HG02571 (cell line): ENCODE data around the gene FGD6.
"Not testable (repeated sequence)": the region's sequence is repeated elsewhere in the genome, so short reads cannot be mapped to it uniquely, and the experiment has no call there.

Experiments
- ATAC-seq: cut with Tn5 transposase; IDR thresholded peaks from one replicate; pipeline ENCODE4 v1.9.1; 2021; ENCODE audit warnings: mild to moderate bottlenecking, moderate library complexity; ENCODE audit not compliant: unreplicated experiment

Gene FGD6

DNA sequence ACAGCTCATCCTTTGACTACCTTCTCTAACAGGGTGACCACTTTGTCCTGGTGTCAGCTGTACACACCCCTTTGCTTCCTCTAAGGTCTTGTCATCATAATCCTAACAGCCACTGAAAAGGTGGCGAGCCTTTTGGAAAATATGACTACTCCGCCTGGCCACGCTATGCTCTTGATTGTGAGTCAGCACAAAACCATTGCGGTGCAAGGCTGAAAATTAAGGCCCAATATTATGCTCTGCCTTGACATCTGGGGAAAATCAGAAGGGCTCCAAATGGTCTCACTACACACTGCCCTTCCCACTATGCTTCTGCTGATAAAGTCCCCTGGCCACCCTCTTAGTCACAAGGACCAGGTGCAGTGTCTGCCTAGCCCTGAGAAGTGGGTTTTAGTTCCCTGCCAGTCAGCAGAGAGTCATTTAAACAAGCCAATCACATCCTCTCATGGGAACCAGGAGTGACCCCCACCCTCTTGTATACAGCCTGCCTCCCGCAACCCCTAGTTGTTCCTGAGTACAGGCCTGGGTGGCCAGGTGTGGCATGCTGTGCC, 34.3 kb downstream of the FGD6 start:
- ATAC-seq, result no peak

DNA sequence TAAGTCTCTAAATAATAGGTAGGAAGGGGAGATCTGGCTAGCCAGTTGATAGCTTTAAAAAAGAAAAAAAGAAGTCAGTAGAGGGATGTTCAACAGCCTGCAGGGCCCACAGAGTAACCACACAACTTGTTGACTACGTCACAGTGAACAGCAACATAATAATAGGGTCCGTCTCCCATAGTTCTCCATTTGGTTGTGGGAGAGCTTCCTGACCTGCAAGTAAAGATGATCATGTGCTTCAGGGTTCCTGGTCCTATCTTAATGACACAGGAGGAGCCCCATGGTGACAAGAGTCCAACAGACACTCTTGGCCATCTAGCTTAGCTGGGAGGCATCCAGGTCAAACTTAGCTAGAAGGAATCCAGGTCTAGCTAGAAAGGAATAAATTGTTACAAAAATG, 36.2 kb downstream of the FGD6 start:
- no peak for ATAC-seq

DNA sequence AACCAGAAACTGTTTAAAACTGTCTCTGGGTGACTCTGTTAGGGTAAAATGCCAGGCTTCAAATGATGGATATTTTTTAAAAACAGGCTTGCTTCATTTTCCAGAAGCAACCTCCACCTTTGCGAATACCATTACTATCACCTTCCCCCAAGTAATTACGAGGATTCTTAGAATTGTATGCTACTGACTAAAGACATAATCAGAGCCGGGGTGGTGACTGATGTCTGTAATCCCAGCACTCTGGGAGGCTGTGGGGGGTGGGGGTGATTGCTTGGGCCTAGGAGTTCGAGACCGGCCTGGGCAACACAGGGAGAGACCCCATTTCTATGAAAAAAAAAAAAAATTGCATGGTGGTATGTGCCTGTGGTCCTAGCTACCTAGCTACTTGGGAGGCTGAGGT, 38.3 kb downstream of the FGD6 start:
- no peak for ATAC-seq

DNA sequence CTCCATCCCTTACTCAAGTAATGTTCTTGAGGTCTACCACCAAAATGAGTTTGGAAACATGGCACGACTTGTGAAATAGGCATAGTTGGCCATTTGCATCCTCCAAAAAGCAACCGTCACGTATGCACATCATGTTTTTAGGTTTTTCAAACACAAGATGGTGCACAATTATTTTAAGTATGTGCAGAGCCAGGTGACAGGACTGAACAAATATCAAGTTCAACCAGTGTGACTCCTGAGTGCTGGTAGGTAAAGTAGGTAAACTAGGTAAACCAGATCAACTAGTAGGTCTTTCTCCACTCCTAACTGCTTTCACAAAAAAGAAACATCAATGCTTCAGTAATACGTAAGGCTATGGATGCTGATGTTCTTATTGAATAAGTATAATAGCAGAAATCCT, 39.1 kb downstream of the FGD6 start:
- ATAC-seq, result no peak

DNA sequence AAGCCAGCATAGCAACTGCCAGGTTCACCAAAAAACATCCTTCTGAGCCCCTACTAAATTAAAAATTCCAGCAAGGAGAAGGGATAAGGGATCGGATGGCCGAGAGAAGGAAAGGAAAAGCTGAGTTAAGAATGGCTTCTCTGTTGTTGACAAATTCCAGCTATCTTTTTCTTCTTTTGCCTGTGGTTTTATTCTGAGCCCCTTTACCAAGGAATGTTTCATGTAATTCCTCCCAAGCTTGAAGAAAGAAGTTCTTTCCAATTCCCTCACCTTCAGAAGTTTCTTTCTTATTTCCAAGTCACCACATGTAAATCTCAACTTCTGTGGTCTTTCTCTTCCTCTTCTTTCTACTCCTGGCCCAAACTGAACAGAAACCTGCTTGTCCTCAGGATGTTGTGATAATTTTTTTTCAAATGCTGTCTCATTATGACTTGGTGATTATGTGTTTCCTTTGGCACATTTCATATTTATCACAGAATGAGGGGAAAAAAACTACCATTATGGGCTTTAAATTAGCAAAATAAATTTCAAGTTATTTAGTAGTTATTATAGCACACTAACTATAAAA, 40.0 kb downstream of the FGD6 start:
- no peak for ATAC-seq

DNA sequence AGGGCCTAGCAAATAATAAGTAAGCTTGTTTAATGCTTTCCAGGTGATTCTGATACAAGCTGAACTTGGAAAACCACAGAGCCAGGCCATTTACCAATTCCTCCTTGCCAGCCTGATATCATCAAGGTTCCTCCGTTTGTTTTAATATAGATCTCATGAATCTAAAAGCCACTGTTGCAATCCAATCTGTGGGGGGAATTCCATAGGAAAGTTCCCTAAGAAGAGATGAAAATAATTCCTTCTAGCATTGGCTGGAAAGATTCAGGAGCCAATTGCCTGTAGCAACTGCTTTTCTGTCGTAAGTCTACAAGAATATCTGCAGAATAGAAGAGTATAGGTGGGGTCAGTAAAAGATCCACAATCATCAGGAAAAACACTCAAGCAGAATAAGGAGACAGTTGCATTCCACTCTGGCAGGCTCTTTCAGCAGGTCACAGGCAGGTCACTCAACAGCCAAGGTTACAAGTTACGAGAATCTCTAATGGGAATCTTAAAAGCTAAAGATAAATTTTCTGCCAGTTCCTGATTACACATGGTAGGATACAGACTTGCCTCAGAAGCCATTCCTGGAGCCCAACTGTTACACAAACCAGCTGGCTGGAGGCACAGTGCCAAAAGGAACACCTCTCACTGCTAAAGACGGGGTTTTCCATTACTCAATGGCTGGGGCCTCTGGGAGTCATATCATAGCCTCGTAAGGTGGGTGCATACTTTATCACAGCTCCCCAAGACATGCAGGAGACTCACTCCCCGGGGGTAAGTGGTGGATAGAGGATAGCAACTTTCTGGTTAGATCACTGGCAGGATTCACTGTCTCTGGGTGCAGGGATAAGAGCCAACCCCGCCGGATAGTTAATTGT, 43.6 kb downstream of the FGD6 start:
- no peak for ATAC-seq

DNA sequence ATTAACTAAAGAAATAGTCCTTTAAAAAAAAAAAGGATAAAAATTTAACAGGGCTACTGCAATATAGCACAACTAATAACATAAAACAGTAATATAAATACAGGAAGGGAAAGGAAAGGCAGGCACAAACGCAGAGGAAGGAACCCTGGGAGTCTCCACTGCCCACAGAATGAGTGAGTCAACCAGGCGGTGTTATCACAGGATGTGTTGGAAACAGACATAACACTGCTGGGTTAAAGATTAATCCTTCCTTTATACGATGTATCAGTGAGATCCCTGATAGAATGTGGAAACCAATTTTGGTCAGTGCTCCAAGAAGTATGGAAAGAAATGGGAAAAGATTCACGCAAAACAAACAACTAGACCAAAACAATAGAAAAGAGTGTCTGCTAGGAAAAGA, 47.9 kb downstream of the FGD6 start:
- ATAC-seq, result no peak

DNA sequence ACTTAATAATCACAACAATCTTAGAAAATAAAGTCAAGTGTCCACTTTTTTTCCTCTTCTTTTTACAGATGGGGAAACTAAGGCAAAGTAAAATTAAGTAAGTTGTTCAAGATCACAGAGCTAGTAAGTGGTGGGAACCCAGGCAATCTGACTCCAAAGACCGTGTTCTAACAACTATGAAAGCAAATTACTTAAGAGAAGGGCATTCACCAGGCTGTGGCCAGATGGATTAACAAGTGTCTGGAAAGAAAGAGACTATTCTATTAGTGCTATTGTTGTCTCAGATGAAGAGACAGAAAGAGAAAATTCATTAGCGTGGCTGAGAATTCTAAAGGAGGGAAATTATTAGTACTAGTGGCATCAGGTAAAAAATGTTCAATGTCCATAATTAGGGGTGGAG, 48.5 kb downstream of the FGD6 start:
- ATAC-seq, result no peak

DNA sequence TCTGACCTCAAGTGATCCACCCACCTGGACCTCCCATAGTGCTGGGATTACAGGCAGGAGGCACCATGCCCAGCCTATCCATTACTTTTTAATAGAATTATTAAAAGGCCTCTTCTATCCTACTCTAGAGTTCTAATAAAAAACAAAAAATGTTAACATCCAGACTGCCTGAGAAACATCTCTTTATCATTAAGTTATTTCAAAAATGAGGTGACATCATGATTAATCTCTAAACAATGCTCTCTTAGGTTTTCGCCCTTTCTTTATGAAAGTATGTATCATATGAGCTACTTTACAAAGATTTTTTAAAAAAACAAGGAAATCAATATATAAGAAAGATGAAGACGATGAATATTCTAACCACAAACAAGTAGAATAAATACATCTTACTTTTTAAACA, 52.6 kb downstream of the FGD6 start:
- no peak for ATAC-seq

DNA sequence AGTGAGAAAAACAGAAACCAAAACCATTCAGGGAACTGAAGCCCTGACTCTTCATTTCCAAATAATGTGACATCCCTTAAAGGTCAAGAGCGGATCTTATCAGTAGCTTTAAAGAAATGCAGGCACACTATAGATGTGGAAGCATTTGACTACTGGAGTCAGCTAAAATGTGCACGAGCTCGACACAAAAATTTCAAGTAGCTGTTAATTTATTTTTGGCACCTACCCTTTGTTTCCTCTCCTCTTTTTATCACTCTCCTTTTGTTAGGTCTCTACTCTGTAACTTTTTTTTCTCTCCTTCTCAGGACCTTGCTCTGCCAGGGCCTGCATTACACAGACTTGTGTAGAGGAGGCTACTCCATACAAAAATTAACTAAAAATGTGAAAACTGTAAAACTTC, 58.3 kb downstream of the FGD6 start:
- no peak for ATAC-seq

DNA sequence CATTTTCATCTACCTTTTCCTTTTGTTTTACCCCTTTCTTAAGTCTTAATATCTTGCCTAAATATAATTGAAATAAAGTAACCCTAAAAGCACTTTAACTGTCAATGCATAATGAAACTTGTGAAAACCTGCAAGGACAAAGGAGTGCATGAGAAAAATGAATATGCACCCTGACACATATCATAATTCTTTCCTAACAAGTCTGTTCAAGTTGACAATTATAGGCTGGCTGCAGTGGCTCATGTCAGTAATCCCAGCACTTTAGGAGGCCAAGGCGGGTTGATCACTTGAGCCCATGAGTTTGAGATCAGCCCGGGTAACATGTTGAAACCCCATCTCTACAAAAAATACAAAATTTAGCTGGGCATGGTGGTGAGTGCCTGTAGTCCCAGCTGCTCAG, 65.4 kb downstream of the FGD6 start:
- no peak for ATAC-seq

DNA sequence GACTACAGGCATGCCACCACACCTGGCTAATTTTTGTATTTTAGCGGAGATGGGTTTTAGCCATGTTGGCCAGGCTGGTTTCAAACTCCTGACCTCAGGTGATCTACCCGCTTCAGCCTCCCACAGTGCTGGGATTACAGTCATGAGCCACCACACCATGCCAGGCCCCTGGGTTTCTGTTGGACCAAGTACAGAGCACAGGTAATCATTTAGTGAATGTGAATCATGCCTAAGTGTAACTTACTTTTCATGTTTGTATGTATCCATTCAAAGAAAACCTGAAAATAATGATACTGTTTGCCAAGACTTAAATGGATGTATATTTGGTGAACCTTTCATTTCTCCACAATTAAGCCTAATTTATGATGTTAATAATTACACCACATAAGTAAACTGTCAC, 65.9 kb downstream of the FGD6 start:
- ATAC-seq, result no peak

DNA sequence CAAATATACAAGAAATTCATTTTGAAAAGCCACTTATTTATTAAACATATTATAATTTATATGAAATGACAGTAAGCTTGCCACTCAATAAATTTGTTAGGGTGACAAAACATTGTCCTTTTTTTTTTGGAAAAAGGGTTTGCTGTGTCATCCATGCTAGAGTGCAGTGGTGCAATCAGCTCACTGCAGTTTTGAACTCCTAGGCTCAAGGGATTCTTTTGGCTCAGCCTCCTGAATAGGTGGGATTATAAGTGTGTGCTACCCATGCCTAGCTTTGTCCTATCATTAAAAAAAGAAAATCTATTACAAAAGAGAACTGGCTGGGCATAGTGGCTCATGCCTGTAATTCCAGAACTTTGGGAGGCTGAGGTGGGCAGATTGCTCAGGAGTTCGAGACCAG, 66.8 kb downstream of the FGD6 start:
- no peak for ATAC-seq

DNA sequence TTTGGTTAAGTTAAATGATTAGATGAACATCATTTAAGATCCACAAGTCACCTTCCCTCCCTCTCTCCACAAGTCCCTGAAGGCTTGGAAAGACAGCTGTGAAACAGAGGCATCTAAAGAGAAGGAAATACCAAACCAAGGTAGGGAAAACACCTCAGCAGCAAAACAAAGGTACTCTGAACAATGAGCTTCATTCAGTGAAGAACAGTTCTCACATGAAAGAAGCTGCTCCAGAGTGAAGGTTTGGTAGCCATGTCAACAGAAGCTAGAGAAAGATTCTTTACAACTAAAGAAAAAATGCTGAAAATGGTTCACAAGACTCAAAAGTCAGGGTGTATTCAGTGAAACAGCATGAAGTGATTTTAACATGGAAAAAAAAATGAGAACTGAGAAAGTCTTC, 69.4 kb downstream of the FGD6 start:
- ATAC-seq, result no peak

DNA sequence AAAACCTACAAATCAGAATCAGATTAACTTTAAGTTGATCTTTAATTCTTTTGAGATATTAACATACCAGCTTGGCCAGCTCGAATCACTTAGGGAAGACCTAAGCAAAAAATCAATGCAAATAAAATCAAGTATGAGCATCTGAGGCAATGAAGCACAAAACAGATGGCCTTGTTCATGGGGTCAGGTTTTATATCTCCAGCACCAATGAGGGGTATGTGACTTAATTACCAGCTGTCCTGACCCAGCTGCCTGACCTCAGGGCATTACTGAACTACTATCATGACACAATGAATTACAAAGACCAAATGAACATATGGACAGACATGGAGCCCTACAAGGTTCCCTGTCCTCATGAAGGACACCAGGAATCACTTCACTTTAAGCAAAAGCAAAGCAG, 70.5 kb downstream of the FGD6 start:
- no peak for ATAC-seq

DNA sequence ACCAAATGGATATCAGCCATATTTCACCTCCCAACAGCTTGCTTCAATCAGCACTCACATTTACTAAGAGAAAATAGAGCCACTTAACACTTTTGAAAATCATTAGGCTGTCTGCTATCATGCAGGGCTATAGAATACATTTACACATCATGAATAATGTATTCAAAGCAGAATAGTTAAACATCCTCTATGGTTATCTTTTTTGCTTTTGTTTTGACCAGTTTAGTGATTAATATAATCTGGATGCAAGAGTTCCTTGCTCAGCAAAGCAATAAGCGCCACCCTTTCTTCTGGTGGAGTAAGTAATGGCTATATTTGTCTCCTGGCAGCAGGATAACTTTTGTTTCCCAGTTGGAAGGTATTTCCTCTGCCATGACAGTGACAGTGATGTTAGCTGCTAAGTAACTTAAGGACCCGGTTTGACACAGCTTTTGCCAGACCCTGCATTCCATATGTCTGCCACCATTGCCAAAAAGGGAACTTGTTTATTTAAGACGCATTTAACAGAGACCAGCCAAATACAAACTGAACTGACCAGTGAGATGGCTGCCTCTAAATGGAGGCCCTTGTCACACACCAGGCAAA, 73.6 kb downstream of the FGD6 start:
- no peak for ATAC-seq

DNA sequence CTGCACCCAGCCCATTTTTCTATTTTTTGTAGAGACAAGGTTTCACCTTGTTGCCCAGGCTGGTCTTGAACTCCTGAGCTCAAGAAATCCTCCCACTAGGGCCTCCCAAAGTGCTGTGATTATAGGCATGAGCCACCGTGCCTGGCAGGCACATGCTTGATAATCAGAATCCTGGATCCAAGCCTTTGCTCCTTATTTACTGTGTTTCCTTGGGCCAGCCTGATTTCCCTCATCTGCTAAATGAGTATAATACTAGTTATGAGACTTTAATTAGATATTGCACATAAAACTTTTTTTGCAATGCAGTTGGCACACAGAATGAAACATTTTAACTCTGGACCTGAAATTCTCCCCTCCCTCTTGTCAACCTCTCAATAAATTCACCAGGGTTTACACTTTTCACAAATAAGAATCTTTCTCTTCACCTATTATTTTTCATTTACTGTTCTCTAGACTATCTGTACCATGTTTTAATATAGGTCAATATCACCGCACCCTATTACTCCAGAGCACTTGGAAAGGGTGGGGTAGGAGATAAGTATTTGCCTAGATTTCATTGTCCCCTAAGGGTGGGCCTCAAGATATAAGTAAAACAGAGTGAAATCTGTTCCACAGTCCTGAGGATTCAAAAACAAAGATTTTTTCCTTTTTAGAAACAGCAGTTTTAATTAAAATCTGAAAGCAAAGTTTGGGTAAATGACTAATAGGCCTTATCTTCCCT, 74.7 kb downstream of the FGD6 start:
- ATAC-seq, result no peak

DNA sequence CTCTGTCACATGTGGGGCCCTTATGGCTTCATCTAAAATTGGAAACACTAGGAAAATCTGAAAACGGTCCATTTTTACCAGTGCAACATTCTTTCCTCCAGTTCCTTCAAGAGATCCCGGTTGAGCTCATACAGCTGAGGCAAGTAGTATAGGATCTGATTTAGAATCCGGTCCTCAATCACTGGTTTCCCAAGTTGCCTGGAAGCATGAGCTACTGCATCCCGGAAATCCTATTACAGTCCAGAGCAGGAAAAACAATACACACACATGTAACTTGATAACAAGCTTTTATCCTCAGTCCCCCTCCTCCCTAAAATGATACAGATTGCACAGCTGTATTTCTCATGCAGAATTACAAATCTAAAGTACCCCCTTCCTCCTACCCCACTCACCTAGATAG, 76.0 kb downstream of the FGD6 start:
- no peak for ATAC-seq

DNA sequence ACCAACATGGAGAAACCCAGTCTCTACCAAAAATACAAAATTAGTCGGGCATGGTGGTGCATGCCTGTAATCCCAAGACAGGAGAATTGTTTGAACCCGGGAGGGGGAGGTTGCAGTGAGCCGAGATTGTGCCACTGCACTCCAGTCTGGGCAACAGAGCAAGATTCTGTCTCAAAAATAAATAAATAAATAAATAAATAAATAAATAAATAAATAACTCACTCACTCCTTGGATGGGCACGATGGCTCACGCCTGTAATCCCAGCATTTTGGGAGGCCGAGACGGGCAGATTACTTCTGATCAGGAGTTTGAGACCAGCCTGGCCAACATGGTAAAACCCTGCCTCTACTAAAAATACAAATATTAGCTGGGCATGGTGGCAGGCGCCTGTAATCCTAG, 79.2 kb downstream of the FGD6 start:
- not testable (repeated sequence) for ATAC-seq

DNA sequence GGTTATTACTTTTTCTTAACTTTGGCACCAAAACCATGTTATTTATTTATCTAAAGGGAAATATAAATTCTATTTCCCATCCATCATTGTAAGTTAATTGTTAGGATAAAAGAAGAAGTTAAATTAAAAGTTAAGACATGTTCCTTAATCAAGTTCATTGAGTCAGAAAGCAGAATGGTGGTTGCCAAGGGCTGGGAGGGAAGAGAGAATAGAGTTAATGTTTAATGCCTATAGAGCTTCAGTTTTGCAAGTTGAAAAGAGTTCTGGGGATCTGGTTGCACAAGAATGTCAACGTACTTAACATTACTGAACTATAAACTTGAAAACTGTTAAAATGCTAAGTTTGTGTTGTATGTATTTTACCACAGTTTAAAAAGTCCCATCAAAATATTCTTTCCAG, 80.7 kb downstream of the FGD6 start:
- ATAC-seq, result no peak

DNA sequence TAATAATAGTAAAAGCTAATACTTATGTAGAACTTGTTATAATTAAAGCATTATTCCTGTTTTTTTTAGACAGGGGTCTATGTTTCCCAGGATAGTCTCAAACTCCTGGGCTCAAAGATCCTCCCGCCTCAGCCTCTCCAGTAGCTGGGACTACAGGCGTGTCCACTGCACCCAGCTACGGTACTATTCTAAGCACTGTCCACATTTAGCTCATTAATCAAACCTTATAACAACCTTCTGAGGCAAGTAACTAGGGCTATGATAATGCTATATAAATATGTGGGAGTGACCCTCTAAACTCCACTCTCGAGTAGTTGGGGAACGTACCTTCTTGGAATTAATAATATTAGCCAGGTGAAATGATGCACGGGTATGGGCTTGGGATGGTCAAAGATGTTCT, 83.2 kb downstream of the FGD6 start:
- ATAC-seq, result no peak
